PFSK-1 (cell line): ENCODE results near the gene TMEM181.

Source experiments
- FOXP2 ChIP-seq: optimal IDR thresholded peaks from 2 replicates; pipeline ENCODE3; 2011; ENCODE audit warnings: borderline replicate concordance, control low read depth, inconsistent platforms; ENCODE audit not compliant: insufficient read depth; ENCODE audit errors: extremely low read length, extremely low read depth
- POLR2AphosphoS5 ChIP-seq: IDR thresholded peaks from 2 replicates; pipeline ENCODE4 v1.6.1; 2012; ENCODE audit warnings: low read depth, mild to moderate bottlenecking, control low read depth, low read length, moderate library complexity
- REST ChIP-seq, 2 experiments: IDR thresholded peaks; 2 replicates each; pipeline versions ENCODE4 v1.6.1 to v1.8.0; 2011 to 2012; ENCODE audit warnings: low read depth in 2 of 2, low read length in 2 of 2, control low read depth in 1 of 2, inconsistent platforms in 1 of 2, mild to moderate bottlenecking in 1 of 2, moderate library complexity in 1 of 2; ENCODE audit not compliant: insufficient read depth in 1 of 2
- SIN3A ChIP-seq: IDR thresholded peaks from 2 replicates; pipeline ENCODE4 v1.6.1; 2012; ENCODE audit warnings: mild to moderate bottlenecking, low read length, moderate library complexity, borderline replicate concordance; ENCODE audit not compliant: insufficient read depth
- TAF1 ChIP-seq: IDR thresholded peaks from 2 replicates; pipeline ENCODE4 v1.6.1; 2012; ENCODE audit warnings: low read length, control low read depth, borderline replicate concordance; ENCODE audit not compliant: insufficient read depth

Gene TMEM181

GRCh38 chr6:158633127-158633526 is 73.2 kb downstream of the TMEM181 start:
- TF ChIP-seq SIN3A: no peak
- no peak for TF ChIP-seq REST (IDR thresholded peaks at IDR 0.05; ENCODE audit: insufficient read depth in 1 of 2, low read depth in 2 of 2, low read length in 2 of 2)
- no peak for TF ChIP-seq TAF1
- no peak for TF ChIP-seq FOXP2
- TF ChIP-seq POLR2AphosphoS5: no peak

- no peak for TF ChIP-seq SIN3A
- peak; percentile 53; the same call in 1 of the 2 replicates for TF ChIP-seq POLR2AphosphoS5
- no peak for TF ChIP-seq FOXP2
- TF ChIP-seq TAF1: no peak
- TF ChIP-seq REST (IDR thresholded peaks at IDR 0.05; ENCODE audit: insufficient read depth in 1 of 2, low read depth in 2 of 2, low read length in 2 of 2): no peak
Observed at GRCh38 chr6:158634695-158635426, 75.0 kb downstream of the TMEM181 start.

- TF ChIP-seq REST (IDR thresholded peaks at IDR 0.05; ENCODE audit: insufficient read depth in 1 of 2, low read depth in 2 of 2, low read length in 2 of 2): no peak
- TF ChIP-seq POLR2AphosphoS5: peak; percentile 40
Observed at GRCh38 chr6:158635427-158636073, 75.7 kb downstream of the TMEM181 start.

GRCh38 chr6:158636778-158637177 is 76.9 kb downstream of the TMEM181 start:
- TF ChIP-seq SIN3A (no peak), FOXP2 (no peak), TAF1 (no peak), POLR2AphosphoS5 (no peak), REST (IDR thresholded peaks at IDR 0.05; ENCODE audit: insufficient read depth in 1 of 2, low read depth in 2 of 2, low read length in 2 of 2) (no peak)
